ENCODE measurements around the gene STX7.
A peak's percentile ranks its signal among the peaks of the same experiment; 100 is the strongest.

Gene STX7

GRCh38 chr6:132496519-132497180 is 16.3 kb downstream of the STX7 start:
- ChIA-PET POLR2A (no interaction called here), CTCF (interaction anchor here (1.3 to 2.3 kb wide), 3 partner anchors 12 to 217 kb away, joined by 5 to 7 read pairs (median 5); no protein-coding TSS in a partner anchor)
- H3K36me3 ChIP-seq (ENCODE audit: control insufficient read depth in 4 of 4, insufficient read depth in 4 of 4, low read length in 3 of 4) = peaks cover 6 to 56% (median 34%) of the 10 kb centered on the region in 4 experiments
- no peak overlapping the region for H3K4me3 ChIP-seq (ENCODE audit: control insufficient read depth in 1 of 7, extremely low read depth in 1 of 7, insufficient read depth in 4 of 7, low read depth in 2 of 7, low read length in 6 of 7)
- DNase-seq = no peak
- no peaks in the 10 kb centered on the region for H3K27me3 ChIP-seq (replicated peaks in 2 of 5; ENCODE audit: control insufficient read depth in 4 of 5, insufficient read depth in 5 of 5, low read length in 4 of 5)
- peaks cover 0 to 10% (median 3%) of the 10 kb centered on the region in 5 experiments for H3K9me3 ChIP-seq (ENCODE audit: control extremely low read depth in 1 of 5, control insufficient read depth in 4 of 5, insufficient read depth in 2 of 5, low read depth in 1 of 5, low read length in 4 of 5)
- peaks cover 0 to 14% (median 6%) of the 10 kb centered on the region in 4 experiments for H3K4me1 ChIP-seq (ENCODE audit: control extremely low read depth in 1 of 4, control insufficient read depth in 4 of 4, insufficient read depth in 4 of 4, low read length in 3 of 4)
- 100% methylated on average over 1 of the region's 4 CpGs for whole genome bisulfite sequencing (ENCODE audit: insufficient coverage)
- H3K27ac ChIP-seq (ENCODE audit: insufficient read depth in 1 of 2, low read depth in 1 of 2, low read length in 2 of 2, poor library complexity in 1 of 2, severe bottlenecking in 2 of 2) = no peak overlapping the region

GRCh38 chr6:132495604-132496079 is 17.3 kb downstream of the STX7 start:
- H3K4me3 ChIP-seq (ENCODE audit: control insufficient read depth in 1 of 7, extremely low read depth in 1 of 7, insufficient read depth in 4 of 7, low read depth in 2 of 7, low read length in 6 of 7) = no peak overlapping the region
- ChIA-PET POLR2A (no interaction called here), CTCF (interaction anchor here (1.0 to 2.3 kb wide), 4 partner anchors 10 to 216 kb away, joined by 3 to 7 read pairs (median 4); no protein-coding TSS in a partner anchor)
- DNase-seq = no peak
- H3K4me1 ChIP-seq (ENCODE audit: control extremely low read depth in 1 of 4, control insufficient read depth in 4 of 4, insufficient read depth in 4 of 4, low read length in 3 of 4) = peaks cover 3 to 14% (median 11%) of the 10 kb centered on the region in 4 experiments
- peak overlapping the region in 1 of 2 experiments; percentile 10 for H3K27ac ChIP-seq (ENCODE audit: insufficient read depth in 1 of 2, low read depth in 1 of 2, low read length in 2 of 2, poor library complexity in 1 of 2, severe bottlenecking in 2 of 2)
- no peaks in the 10 kb centered on the region for H3K27me3 ChIP-seq (replicated peaks in 2 of 5; ENCODE audit: control insufficient read depth in 4 of 5, insufficient read depth in 5 of 5, low read length in 4 of 5)
- WGBS (ENCODE audit: insufficient coverage) = no CpG with 5 or more reads among the region's 2 CpGs
- peaks cover 3 to 52% (median 27%) of the 10 kb centered on the region in 4 experiments for H3K36me3 ChIP-seq (ENCODE audit: control insufficient read depth in 4 of 4, insufficient read depth in 4 of 4, low read length in 3 of 4)
- peaks cover 0 to 10% (median 3%) of the 10 kb centered on the region in 5 experiments for H3K9me3 ChIP-seq (ENCODE audit: control extremely low read depth in 1 of 5, control insufficient read depth in 4 of 5, insufficient read depth in 2 of 5, low read depth in 1 of 5, low read length in 4 of 5)

- 100% methylated on average over 1 of the region's 2 CpGs for WGBS (ENCODE audit: insufficient coverage)
- POLR2A ChIA-PET = no interaction called here
- Histone ChIP-seq H3K4me1 (ENCODE audit: control extremely low read depth in 1 of 4, control insufficient read depth in 4 of 4, insufficient read depth in 4 of 4, low read length in 3 of 4) (peaks cover 9 to 17% (median 15%) of the 10 kb centered on the region in 4 experiments), H3K9me3 (ENCODE audit: control extremely low read depth in 1 of 5, control insufficient read depth in 4 of 5, insufficient read depth in 2 of 5, low read depth in 1 of 5, low read length in 4 of 5) (peaks cover 0 to 10% (median 3%) of the 10 kb centered on the region in 5 experiments), H3K27ac (ENCODE audit: insufficient read depth in 1 of 2, low read depth in 1 of 2, low read length in 2 of 2, poor library complexity in 1 of 2, severe bottlenecking in 2 of 2) (no peak overlapping the region), H3K36me3 (ENCODE audit: control insufficient read depth in 4 of 4, insufficient read depth in 4 of 4, low read length in 3 of 4) (peaks cover 3 to 49% (median 23%) of the 10 kb centered on the region in 4 experiments), H3K4me3 (ENCODE audit: control insufficient read depth in 1 of 7, extremely low read depth in 1 of 7, insufficient read depth in 4 of 7, low read depth in 2 of 7, low read length in 6 of 7) (no peak overlapping the region), H3K27me3 (replicated peaks in 2 of 5; ENCODE audit: control insufficient read depth in 4 of 5, insufficient read depth in 5 of 5, low read length in 4 of 5) (no peaks in the 10 kb centered on the region)
- CTCF ChIA-PET = interaction anchor here (1.0 to 2.3 kb wide), 4 partner anchors 9 to 215 kb away, joined by 3 to 7 read pairs (median 4); no protein-coding TSS in a partner anchor
- no peak for DNase-seq
Measured at GRCh38 chr6:132494954-132495353, 18.0 kb downstream of the STX7 start.

GRCh38 chr6:132491881-132492280 is 21.0 kb downstream of the STX7 start:
- 100% methylated on average over 1 of the region's 1 CpG for WGBS (ENCODE audit: insufficient coverage)
- Histone ChIP-seq H3K27ac (ENCODE audit: insufficient read depth in 1 of 2, low read depth in 1 of 2, low read length in 2 of 2, poor library complexity in 1 of 2, severe bottlenecking in 2 of 2) (no peak overlapping the region), H3K36me3 (ENCODE audit: control insufficient read depth in 4 of 4, insufficient read depth in 4 of 4, low read length in 3 of 4) (peaks cover 0 to 34% (median 13%) of the 10 kb centered on the region in 4 experiments), H3K4me3 (ENCODE audit: control insufficient read depth in 1 of 7, extremely low read depth in 1 of 7, insufficient read depth in 4 of 7, low read depth in 2 of 7, low read length in 6 of 7) (no peak overlapping the region), H3K27me3 (replicated peaks in 2 of 5; ENCODE audit: control insufficient read depth in 4 of 5, insufficient read depth in 5 of 5, low read length in 4 of 5) (no peaks in the 10 kb centered on the region), H3K9me3 (ENCODE audit: control extremely low read depth in 1 of 5, control insufficient read depth in 4 of 5, insufficient read depth in 2 of 5, low read depth in 1 of 5, low read length in 4 of 5) (peaks cover 0 to 10% (median 3%) of the 10 kb centered on the region in 5 experiments), H3K4me1 (ENCODE audit: control extremely low read depth in 1 of 4, control insufficient read depth in 4 of 4, insufficient read depth in 4 of 4, low read length in 3 of 4) (peaks cover 5 to 23% (median 17%) of the 10 kb centered on the region in 4 experiments)
- ChIA-PET CTCF (interaction anchor here (1.4 kb wide), 1 partner anchor 7 kb away, joined by 3 read pairs; no protein-coding TSS in a partner anchor), POLR2A (no interaction called here)
- DNase-seq = no peak

- DNase-seq = peak in 2 of 3 donors; percentile 37 to 47
- 91% methylated on average over 5 of the region's 5 CpGs for WGBS (ENCODE audit: insufficient coverage)
- H3K9me3 ChIP-seq (ENCODE audit: control extremely low read depth in 1 of 5, control insufficient read depth in 4 of 5, insufficient read depth in 2 of 5, low read depth in 1 of 5, low read length in 4 of 5) = peaks cover 0 to 10% (median 3%) of the 10 kb centered on the region in 5 experiments
- H3K4me1 ChIP-seq (ENCODE audit: control extremely low read depth in 1 of 4, control insufficient read depth in 4 of 4, insufficient read depth in 4 of 4, low read length in 3 of 4) = peaks cover 5 to 23% (median 17%) of the 10 kb centered on the region in 4 experiments
- H3K4me3 ChIP-seq (ENCODE audit: control insufficient read depth in 1 of 7, extremely low read depth in 1 of 7, insufficient read depth in 4 of 7, low read depth in 2 of 7, low read length in 6 of 7) = no peak overlapping the region
- POLR2A ChIA-PET = no interaction called here
- CTCF ChIA-PET = no interaction called here
- H3K27ac ChIP-seq (ENCODE audit: insufficient read depth in 1 of 2, low read depth in 1 of 2, low read length in 2 of 2, poor library complexity in 1 of 2, severe bottlenecking in 2 of 2) = no peak overlapping the region
- H3K36me3 ChIP-seq (ENCODE audit: control insufficient read depth in 4 of 4, insufficient read depth in 4 of 4, low read length in 3 of 4) = peaks cover 0 to 31% (median 14%) of the 10 kb centered on the region in 4 experiments
- no peaks in the 10 kb centered on the region for H3K27me3 ChIP-seq (replicated peaks in 2 of 5; ENCODE audit: control insufficient read depth in 4 of 5, insufficient read depth in 5 of 5, low read length in 4 of 5)
Measured at GRCh38 chr6:132491303-132491702, 21.6 kb downstream of the STX7 start.

- WGBS (ENCODE audit: insufficient coverage) = 81% methylated on average over 8 of the region's 10 CpGs
- Histone ChIP-seq H3K9me3 (ENCODE audit: control extremely low read depth in 1 of 5, control insufficient read depth in 4 of 5, insufficient read depth in 2 of 5, low read depth in 1 of 5, low read length in 4 of 5) (peaks cover 0 to 10% (median 4%) of the 10 kb centered on the region in 5 experiments), H3K27ac (ENCODE audit: insufficient read depth in 1 of 2, low read depth in 1 of 2, low read length in 2 of 2, poor library complexity in 1 of 2, severe bottlenecking in 2 of 2) (peak overlapping the region in 1 of 2 experiments; percentile 19), H3K36me3 (ENCODE audit: control insufficient read depth in 4 of 4, insufficient read depth in 4 of 4, low read length in 3 of 4) (peaks cover 0 to 31% (median 16%) of the 10 kb centered on the region in 4 experiments), H3K27me3 (replicated peaks in 2 of 5; ENCODE audit: control insufficient read depth in 4 of 5, insufficient read depth in 5 of 5, low read length in 4 of 5) (no peaks in the 10 kb centered on the region), H3K4me1 (ENCODE audit: control extremely low read depth in 1 of 4, control insufficient read depth in 4 of 4, insufficient read depth in 4 of 4, low read length in 3 of 4) (peaks cover 1 to 23% (median 16%) of the 10 kb centered on the region in 4 experiments), H3K4me3 (ENCODE audit: control insufficient read depth in 1 of 7, extremely low read depth in 1 of 7, insufficient read depth in 4 of 7, low read depth in 2 of 7, low read length in 6 of 7) (peak overlapping the region in 1 of 7 experiments; percentile 25)
- ChIA-PET POLR2A (interaction anchor here (0.6 kb wide), 1 partner anchor 17 kb away, joined by 3 read pairs; no protein-coding TSS in a partner anchor), CTCF (interaction anchor here (1.0 to 12.0 kb wide), 4 partner anchors 19 to 575 kb away, joined by 4 to 136 read pairs (median 60); no protein-coding TSS in a partner anchor)
- no peak for DNase-seq
Measured at GRCh38 chr6:132490478-132491204, 22.3 kb downstream of the STX7 start.
